Muscle of back (tissue), 11 donors: ENCODE data around the gene CHRNG. TPM values are rescaled to one million over a fixed set of nuclear protein-coding genes. Genes with fewer than 3 reads are reported as not detected.
A peak's percentile ranks its signal among the peaks of the same experiment; 100 is the strongest.

ENCODE experiments used
- DNase-seq, 3 donors: peaks; one replicate each; pipeline versions ENCODE4 v3.0.0 to v3.0.0-alpha.2; 2013
- polyA plus RNA-seq, 10 donors: library from polyadenylated mRNA; unstranded; fragments of 120-200 nt; gene quantifications; one replicate each; pipeline ENCODE4 v1.2.1, GENCODE V29; 2013; ENCODE audit not compliant: insufficient read length in 10 of 10

The CHRNG gene
- polyA plus RNA-seq, 10 donors = 56.7 to 133 (median 89.2) TPM

GRCh38 chr2:232573042-232573441, 33.5 kb downstream of the CHRNG start:
- no peak for DNase-seq

GRCh38 chr2:232573771-232574435, 34.4 kb downstream of the CHRNG start:
- DNase-seq = no peak

GRCh38 chr2:232574674-232575403, 35.3 kb downstream of the CHRNG start:
- DNase-seq = peak in 2 of 3 donors; percentile 75 to 78

DNA sequence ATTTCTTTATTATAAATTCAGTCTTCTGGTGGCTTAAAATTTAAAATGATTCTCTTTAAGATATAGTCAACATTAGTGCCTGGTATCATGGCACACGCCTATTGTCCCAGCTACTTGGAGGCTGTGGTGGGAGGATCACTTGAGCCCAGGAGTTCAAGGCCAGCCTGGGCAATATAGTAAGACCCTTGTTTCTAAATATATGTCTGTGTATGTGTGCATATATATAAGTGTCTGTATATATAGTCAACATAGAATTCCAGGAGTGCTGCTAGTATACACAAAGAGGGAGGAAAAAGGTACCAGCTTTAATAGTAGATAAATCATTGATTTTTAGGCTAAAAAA, 35.9 kb downstream of the CHRNG start:
- DNase-seq = no peak

DNA sequence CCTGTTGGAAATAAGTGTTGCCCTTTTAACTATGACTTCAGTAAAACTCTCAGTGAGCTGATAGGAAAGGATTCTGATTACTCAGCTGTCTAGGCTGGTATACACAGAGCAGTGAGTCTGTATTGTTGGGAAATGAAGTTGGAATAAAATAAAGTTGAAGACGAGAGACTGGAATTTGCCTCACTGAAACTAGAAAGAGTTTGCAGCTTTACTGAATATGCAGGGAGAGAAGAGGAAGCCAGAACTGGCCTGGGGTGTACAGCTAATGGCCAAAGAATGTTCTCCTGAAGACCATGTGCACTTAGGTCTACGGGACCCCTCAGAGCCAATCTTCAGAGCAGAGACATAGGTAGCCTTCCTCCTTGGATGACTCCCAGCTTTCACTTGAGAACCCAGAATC, 37.5 kb downstream of the CHRNG start:
- no peak for DNase-seq

GRCh38 chr2:232577841-232578240, 38.3 kb downstream of the CHRNG start:
- DNase-seq = peak in 1 of 3 donors; percentile 38

- no peak for DNase-seq
Measured at GRCh38 chr2:232578626-232579025, 39.1 kb downstream of the CHRNG start.

- DNase-seq = no peak
Measured at GRCh38 chr2:232580648-232580981, 41.1 kb downstream of the CHRNG start.

DNA sequence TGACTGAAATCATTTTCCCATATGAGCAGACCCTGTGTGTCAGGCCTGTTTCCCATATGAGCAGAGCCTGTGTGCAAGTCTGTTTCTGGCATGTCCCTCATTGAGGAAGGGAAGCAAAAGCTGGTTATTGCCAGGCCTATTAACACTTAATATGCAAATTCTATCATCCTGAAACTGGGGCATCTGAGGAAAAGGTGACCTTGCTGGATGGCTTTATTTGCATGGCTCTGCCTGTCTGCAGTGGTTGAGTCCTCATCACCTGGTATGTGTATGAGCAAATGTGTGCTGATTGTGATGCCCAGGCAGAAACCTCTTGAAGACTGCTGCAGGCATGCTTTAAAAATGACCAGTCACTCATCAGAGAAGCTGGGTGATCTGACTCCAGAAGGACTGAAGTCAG, 42.2 kb downstream of the CHRNG start:
- no peak for DNase-seq

DNA sequence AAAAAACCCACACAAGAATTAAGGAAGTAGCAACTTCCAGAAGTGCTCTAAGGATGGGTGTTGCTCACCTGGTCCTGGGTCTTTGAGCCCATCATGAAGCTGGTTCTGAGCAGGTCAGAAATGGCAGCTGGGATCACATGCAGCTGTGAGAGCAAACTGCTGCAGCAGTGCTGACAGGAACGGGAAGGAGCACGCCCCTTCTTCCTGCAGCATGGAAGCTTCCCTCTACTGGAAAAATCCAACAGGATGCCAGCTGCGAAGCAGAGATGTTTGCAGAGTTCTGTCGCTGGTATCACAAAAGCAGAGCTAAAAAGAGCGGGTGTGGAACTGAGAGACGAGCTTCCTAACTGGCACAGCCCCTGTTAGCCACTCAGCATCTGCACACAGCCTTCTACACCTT, 44.7 kb downstream of the CHRNG start:
- DNase-seq = no peak

DNA sequence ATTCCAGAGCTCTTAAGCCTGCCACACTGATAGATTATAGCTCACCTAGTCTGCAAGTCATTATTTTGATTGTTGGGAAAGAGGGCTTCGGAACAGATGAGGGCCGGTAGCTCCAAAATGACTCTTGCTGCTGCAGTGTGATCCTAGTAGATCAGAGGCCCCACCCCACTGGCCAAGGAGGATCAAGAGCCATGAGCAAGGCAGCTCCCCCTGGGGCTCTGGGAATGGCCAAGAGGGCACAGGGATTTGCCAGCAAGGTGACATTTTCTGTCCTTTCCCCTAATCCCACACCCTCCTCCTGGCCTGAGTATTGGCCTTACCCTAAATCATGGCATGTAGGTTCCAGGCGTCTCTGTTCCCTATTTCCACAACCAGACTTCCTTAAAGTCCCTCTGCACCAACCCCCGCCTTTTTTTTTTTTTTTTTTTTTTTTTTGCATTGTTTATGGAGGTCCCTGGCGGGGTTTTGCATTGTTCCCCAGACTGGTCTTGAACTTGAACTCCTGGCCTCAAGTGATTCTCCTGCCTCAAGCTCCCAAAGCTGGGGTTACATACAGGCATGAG, 47.5 kb downstream of the CHRNG start:
- DNase-seq = no peak

DNA sequence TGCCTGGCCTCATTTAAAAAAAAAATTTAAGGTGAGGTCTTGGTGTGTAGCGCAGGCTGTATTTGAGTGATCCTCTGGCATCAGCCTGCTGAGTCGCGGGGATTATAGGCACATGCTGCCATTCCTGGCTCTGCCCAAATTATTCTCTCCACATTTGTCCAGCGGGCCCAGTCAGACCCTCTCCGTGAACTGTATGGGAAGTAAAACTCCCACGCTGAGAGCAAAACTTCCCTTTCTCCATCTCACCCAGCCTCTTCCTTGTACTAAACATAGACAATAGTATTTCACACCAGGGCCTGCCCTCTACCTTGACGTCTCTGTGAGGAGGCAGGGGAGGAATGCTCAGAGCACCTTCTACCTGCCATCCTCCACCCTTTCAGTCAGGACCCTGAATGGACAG, 48.0 kb downstream of the CHRNG start:
- no peak for DNase-seq

- no peak for DNase-seq
Measured at GRCh38 chr2:232588031-232588430, 48.5 kb downstream of the CHRNG start.

DNA sequence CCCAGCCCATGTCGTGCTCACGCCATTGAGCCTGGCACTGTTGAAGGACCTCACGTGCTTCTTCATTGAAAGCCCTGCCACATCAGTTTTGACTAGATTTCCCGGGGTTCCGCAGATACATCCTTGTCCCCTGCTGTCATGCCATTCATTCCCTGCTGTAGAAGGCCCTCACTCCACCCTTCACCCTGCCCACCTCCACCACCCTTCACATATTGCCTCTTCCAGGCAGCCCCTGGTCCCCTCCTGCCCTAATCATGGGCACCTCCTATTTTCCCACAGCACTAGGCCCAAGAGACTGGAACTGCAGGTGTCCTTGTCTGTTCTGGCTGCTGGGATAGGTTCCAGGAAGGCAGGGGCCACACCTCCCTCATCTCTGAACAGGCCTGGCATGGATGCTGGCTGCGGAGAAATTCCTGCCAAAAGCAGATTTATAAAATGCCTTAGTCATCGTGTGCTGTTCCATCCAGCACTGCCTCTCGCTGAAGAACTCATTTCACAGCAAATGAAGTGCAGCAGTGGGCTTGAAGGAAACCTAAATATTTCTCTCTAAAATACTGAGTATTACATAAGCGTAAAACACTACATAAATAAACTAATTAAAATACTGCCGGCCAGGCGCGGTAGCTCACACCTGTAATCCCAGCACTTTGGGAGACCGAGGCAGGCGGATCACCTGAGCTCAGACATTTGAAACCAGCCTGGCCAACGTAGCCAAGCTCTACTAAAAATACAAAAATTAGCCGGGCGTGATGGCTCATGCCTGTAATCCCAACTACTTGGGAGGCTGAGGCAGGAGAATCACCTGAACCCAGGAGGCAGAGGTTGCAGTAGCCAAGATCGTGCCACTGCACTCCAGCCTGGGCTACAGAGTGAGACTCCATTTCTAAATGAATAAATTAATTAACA, 49.4 kb downstream of the CHRNG start:
- peak in 2 of 3 donors; percentile 27 to 56 for DNase-seq

- DNase-seq = no peak
Measured at GRCh38 chr2:232592772-232593395, 53.4 kb downstream of the CHRNG start.

DNA sequence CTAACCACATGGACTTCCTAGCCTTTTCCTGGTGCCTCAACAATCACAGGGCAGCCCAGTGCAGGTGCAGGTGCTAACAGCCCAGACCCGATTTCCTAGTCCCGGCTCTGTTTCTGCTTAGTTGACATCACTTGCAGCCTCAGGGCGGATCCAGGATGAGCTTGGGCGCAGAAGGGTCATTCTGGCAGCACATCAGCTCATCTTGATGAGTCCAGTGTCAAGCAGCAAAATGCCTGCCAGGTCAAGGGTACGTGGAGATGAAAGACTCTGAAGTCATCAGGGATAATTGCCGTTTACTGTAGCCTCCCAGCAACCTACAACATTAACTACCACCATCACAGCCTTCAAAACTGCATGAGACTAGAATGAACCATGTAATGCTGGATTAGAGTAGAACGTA, 54.5 kb downstream of the CHRNG start:
- no peak for DNase-seq

Other genes with a start within 250 kb of the CHRNG start
- under 1 TPM in 5 of 10 donors, not detected in 5; 0.07 to 0.35 (median 0.28) TPM for gene ALPP, start 160.9 kb upstream of the CHRNG start, polyA plus RNA-seq
- gene ALPG, start 132.8 kb upstream of the CHRNG start, polyA plus RNA-seq = under 1 TPM in 2 of 10 donors, not detected in 8; 0.17 to 0.30 TPM
- not detected for gene ALPI, start 83.5 kb upstream of the CHRNG start, polyA plus RNA-seq
- gene ECEL1, start 51.9 kb upstream of the CHRNG start, polyA plus RNA-seq = 1 to 10 TPM in 1 of 10 donors, under 1 TPM in 9; 0.29 to 1.0 (median 0.45) TPM
- gene PRSS56, start 19.3 kb upstream of the CHRNG start, polyA plus RNA-seq = 1 to 10 TPM in 8 of 10 donors, under 1 TPM in 2; 0.71 to 2.4 (median 1.3) TPM
- gene CHRND, start 13.5 kb upstream of the CHRNG start, polyA plus RNA-seq = 100 to 1,000 TPM in 8 of 10 donors, 10 to 100 TPM in 2; 88.9 to 152 (median 129) TPM
- 1 to 10 TPM; 4.3 to 8.6 (median 6.2) TPM for gene TIGD1, start 10.9 kb downstream of the CHRNG start, polyA plus RNA-seq
- gene EIF4E2, start 11.0 kb downstream of the CHRNG start, polyA plus RNA-seq = 100 to 1,000 TPM; 100 to 153 (median 113) TPM
- 10 to 100 TPM; 12.8 to 40.9 (median 25.5) TPM for gene EFHD1, start 93.9 kb downstream of the CHRNG start, polyA plus RNA-seq
- gene GIGYF2, start 157.6 kb downstream of the CHRNG start, polyA plus RNA-seq = 10 to 100 TPM; 35.3 to 44.9 (median 39.3) TPM
- under 1 TPM in 6 of 10 donors, not detected in 4; 0.08 to 0.33 (median 0.17) TPM for gene KCNJ13, start 236.9 kb downstream of the CHRNG start, polyA plus RNA-seq